Progenitor cell of endocrine pancreas (in vitro differentiated cells): ENCODE measurements around the gene ENAH. TPM values are rescaled to one million over a fixed set of nuclear protein-coding genes. Genes with fewer than 3 reads are reported as not detected.

Experiments used
- DNase-seq: peaks from one replicate; pipeline ENCODE4 v3.0.0; 2021; ENCODE audit warnings: low spot score; ENCODE audit not compliant: unreplicated experiment
- H3K27ac Mint-ChIP-seq: 2 replicates; pipeline ENCODE4 v1.8.0; 2021; ENCODE audit warnings: mild to moderate bottlenecking, moderate library complexity, mixed read lengths
- H3K27me3 Mint-ChIP-seq: 2 replicates; pipeline ENCODE4 v1.8.0; 2021; ENCODE audit warnings: mixed read lengths
- H3K36me3 Mint-ChIP-seq: 2 replicates; pipeline ENCODE4 v1.8.0; 2022; ENCODE audit warnings: mixed read lengths; ENCODE audit not compliant: insufficient read depth
- H3K4me1 Mint-ChIP-seq: 2 replicates; pipeline ENCODE4 v1.8.0; 2021; ENCODE audit warnings: low read depth, mixed read lengths
- H3K4me3 Mint-ChIP-seq: 2 replicates; pipeline ENCODE4 v1.8.0; 2021; ENCODE audit warnings: low read depth, mild to moderate bottlenecking, moderate library complexity, mixed read lengths
- H3K9me3 Mint-ChIP-seq: 2 replicates; pipeline ENCODE4 v1.8.0; 2021; ENCODE audit warnings: low read depth, mixed read lengths
- total RNA-seq: library from RNA; stranded (reverse); gene quantifications from 2 replicates; pipeline ENCODE4 v1.2.1, GENCODE V29; 2021
- TF ChIP-seq, protein P1 (sequence below): fragments of 200-600 bp; sonication (generic); IDR thresholded peaks from one replicate; pipeline ENCODE4 v1.5.0; 2021; ENCODE audit warnings: antibody characterized with exemption, mild to moderate bottlenecking; ENCODE audit not compliant: unreplicated experiment

Gene ENAH
- total RNA-seq, 1 donor from 2014 or later: 217 TPM

DNA sequence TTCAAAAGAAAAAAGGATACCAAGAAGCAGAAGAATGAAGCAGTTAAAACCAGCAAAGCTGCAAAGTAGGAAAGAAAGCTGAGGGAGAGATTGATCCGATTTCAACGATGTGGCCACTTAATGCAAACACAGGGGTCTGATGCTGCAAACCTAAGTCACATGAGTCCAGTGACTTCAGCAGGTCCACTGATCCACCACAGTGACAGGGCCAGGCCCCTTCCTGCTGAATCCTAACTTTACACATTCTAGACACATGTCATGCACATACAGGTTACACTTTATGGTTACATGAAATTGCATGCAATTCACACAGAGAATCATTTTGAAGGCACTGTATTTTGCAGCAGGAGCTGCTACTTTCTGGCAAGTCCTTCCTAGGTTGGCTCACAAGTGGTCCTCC is 166.1 kb downstream of the ENAH start:
- H3K4me3 Mint-ChIP-seq: no peak overlapping the region
- H3K27ac Mint-ChIP-seq: peak overlapping the region; percentile 30
- no peaks in the 10 kb centered on the region for H3K9me3 Mint-ChIP-seq
- peaks cover 6% of the 10 kb centered on the region for H3K4me1 Mint-ChIP-seq
- DNase-seq: no peak
- TF ChIP-seq, protein P1, sequence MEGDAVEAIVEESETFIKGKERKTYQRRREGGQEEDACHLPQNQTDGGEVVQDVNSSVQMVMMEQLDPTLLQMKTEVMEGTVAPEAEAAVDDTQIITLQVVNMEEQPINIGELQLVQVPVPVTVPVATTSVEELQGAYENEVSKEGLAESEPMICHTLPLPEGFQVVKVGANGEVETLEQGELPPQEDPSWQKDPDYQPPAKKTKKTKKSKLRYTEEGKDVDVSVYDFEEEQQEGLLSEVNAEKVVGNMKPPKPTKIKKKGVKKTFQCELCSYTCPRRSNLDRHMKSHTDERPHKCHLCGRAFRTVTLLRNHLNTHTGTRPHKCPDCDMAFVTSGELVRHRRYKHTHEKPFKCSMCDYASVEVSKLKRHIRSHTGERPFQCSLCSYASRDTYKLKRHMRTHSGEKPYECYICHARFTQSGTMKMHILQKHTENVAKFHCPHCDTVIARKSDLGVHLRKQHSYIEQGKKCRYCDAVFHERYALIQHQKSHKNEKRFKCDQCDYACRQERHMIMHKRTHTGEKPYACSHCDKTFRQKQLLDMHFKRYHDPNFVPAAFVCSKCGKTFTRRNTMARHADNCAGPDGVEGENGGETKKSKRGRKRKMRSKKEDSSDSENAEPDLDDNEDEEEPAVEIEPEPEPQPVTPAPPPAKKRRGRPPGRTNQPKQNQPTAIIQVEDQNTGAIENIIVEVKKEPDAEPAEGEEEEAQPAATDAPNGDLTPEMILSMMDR: no peak
- peaks cover 1% of the 10 kb centered on the region for H3K36me3 Mint-ChIP-seq
- H3K27me3 Mint-ChIP-seq: peaks cover 12% of the 10 kb centered on the region

DNA sequence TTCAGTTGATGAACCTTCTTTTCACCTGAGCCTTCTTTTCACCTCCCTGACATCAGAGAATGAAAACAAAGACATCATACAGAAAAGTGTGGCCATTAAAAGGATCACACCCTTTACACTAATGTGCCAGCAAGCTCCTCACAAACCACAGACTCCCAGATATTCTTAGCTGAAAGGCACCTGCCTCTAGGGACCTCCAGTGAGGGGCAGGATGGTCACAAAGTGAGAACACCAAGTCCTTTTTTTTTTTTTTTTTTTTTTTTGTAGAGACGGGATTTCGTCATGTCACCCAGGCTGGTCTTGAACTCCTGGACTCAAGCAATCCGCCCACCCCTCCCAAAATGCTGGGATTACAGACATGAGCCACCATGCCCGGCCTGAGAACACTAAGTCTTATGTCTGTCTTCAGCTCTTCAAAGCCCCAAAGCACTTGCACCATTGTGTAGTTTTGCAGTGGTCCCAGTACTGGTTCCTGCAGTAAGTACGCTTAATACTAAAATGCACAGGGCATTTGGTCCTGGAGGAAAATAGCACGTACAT is 166.9 kb downstream of the ENAH start:
- Mint-ChIP-seq H3K4me1 (peaks cover 8% of the 10 kb centered on the region), H3K36me3 (peaks cover 1% of the 10 kb centered on the region), H3K4me3 (no peak overlapping the region), H3K27me3 (peaks cover 14% of the 10 kb centered on the region), H3K9me3 (no peaks in the 10 kb centered on the region), H3K27ac (peak overlapping the region; percentile 48)
- DNase-seq: no peak
- TF ChIP-seq, protein P1: no peak

GRCh38 chr1:225485226-225485625 is 167.7 kb downstream of the ENAH start:
- Mint-ChIP-seq H3K4me1 (peaks cover 8% of the 10 kb centered on the region), H3K36me3 (peaks cover 1% of the 10 kb centered on the region), H3K4me3 (no peak overlapping the region), H3K9me3 (no peaks in the 10 kb centered on the region), H3K27ac (no peak overlapping the region), H3K27me3 (peaks cover 17% of the 10 kb centered on the region)
- TF ChIP-seq, protein P1: no peak
- no peak for DNase-seq

DNA sequence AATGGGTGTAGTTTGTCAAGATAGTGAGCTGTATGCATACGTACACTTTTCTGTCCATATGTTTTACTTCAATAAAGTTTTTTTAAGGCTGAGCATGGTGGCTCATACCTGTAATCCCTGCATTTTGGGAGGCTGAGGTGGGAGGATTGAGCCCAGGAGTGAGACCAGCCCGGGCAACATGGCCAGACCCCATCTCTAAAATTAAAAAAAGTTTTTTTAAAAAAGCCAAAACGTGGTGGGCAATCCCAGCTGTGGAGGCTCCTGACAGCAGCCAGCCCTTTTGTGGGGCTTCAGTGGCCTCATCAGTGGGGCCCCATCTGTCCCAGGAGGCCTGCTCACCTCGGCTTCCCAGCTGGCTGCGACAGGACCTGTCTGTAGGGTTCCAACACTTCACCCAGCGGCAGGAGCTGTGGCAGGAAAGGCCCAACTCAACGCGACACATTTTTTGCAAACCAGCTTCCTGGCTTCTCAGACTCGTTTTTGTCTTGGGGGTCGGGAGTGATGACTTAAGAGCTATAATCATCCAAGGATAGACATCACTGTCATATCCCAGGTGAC is 168.2 kb downstream of the ENAH start:
- Mint-ChIP-seq H3K4me3 (no peak overlapping the region), H3K27me3 (peaks cover 17% of the 10 kb centered on the region), H3K27ac (no peak overlapping the region), H3K36me3 (peaks cover 1% of the 10 kb centered on the region), H3K4me1 (peaks cover 8% of the 10 kb centered on the region), H3K9me3 (no peaks in the 10 kb centered on the region)
- DNase-seq: no peak
- TF ChIP-seq, protein P1: no peak

- DNase-seq: no peak
These were observed 168.9 kb downstream of the ENAH start for GRCh38 chr1:225483818-225484656.

More at GRCh38 chr1:225483818-225484656, 168.9 kb downstream of the ENAH start:
- Mint-ChIP-seq H3K4me3 (no peak overlapping the region), H3K27ac (no peak overlapping the region), H3K27me3 (peaks cover 17% of the 10 kb centered on the region), H3K9me3 (no peaks in the 10 kb centered on the region), H3K4me1 (peaks cover 7% of the 10 kb centered on the region), H3K36me3 (peaks cover 1% of the 10 kb centered on the region)
- TF ChIP-seq, protein P1: no peak
